Frontal cortex (tissue), 4 donors: ENCODE data around the gene GJA3. TPM values are rescaled to one million over a fixed set of nuclear protein-coding genes. Genes with fewer than 3 reads are reported as not detected.

Source experiments
- DNase-seq, 2 donors: peaks; one replicate each; pipeline ENCODE4 v3.0.0; 2012; ENCODE audit warnings: low spot score in 2 of 2
- FAIRE-seq: peaks from 2 replicates; lab custom pipeline; 2012; peaks lifted over from hg19 to GRCh38; lab: Jason Lieb, UNC
- total RNA-seq: library from RNA; depleted of rRNA; stranded (reverse); fragments of >200 nt; gene quantifications from one replicate; pipeline ENCODE4 v1.2.3, GENCODE V29; 2014
- donor health status: control.
- donor health status: control.
- donor health status: control.

Gene GJA3
- total RNA-seq, 1 donor from 2014 or later = not detected

- DNase-seq (no peak), FAIRE-seq (no peak)
These were observed 29.6 kb downstream of the GJA3 start for GRCh38 chr13:20131057-20131832.

GRCh38 chr13:20130652-20131051 lies 30.2 kb downstream of the GJA3 start:
- no peak for FAIRE-seq
- DNase-seq = no peak

DNA sequence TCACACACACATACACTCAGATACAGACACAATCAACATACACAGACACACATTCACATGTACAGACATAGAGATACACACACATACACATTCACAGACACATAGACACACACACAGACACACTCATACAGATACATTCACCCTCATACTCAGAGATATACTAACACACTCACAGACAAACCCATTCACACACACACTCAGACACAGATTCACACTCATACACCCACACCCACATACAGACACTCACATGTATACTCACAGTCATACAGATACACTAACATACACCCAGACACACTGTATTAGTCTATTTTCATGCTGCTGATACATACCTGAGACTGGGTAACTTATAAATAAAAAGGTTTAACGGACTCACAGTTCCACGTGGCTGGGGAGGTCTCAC lies 30.8 kb downstream of the GJA3 start:
- no peak for FAIRE-seq
- DNase-seq = no peak

DNA sequence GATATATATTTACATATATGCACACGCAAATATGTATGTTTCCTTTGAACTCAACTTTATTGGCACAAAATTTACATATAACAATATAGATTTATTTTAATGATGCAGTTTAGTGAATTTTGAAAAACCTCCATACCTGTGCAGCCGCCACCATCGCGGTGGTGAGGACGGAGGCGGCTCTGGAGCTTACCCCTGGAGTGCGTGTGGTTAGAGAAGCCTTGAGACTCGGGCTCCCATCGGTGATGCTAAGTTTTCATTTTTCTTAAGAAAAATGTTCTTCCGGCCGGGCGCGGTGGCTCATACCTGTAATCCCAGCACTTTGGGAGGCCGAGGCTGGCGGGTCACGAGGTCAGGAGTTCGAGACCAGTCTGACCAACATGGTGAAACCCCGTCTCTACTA lies 31.8 kb downstream of the GJA3 start:
- no peak for DNase-seq
- FAIRE-seq = no peak

DNA sequence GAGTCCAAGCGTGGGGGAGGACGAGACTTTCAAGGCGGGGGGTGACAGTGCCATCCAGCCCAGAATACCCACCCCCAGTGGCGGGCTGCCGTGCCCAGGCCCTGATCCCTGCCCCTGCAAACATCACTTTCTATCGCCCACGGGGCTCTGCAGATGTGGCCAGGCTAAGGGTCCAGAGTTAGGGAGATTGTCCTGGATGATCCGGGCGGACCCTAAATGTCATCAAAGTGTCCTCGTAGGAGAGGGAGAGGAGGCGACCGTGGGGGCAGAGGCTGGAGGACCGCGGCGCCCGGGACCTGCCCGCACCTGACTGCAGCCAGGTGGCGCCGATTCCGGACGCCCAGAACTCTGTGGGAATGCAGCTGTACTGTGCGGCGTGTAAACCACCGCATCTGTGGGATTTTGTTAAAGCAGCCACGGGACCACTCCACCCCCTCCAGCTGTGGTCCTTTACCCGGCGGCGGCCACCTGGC lies 32.4 kb downstream of the GJA3 start:
- no peak for DNase-seq
- no peak for FAIRE-seq

GRCh38 chr13:20127562-20128458 lies 33.0 kb downstream of the GJA3 start:
- FAIRE-seq = no peak
- DNase-seq = peak; percentile 62 to 72

- DNase-seq (no peak), FAIRE-seq (no peak)
These were observed 33.6 kb downstream of the GJA3 start for GRCh38 chr13:20127262-20127561.

DNA sequence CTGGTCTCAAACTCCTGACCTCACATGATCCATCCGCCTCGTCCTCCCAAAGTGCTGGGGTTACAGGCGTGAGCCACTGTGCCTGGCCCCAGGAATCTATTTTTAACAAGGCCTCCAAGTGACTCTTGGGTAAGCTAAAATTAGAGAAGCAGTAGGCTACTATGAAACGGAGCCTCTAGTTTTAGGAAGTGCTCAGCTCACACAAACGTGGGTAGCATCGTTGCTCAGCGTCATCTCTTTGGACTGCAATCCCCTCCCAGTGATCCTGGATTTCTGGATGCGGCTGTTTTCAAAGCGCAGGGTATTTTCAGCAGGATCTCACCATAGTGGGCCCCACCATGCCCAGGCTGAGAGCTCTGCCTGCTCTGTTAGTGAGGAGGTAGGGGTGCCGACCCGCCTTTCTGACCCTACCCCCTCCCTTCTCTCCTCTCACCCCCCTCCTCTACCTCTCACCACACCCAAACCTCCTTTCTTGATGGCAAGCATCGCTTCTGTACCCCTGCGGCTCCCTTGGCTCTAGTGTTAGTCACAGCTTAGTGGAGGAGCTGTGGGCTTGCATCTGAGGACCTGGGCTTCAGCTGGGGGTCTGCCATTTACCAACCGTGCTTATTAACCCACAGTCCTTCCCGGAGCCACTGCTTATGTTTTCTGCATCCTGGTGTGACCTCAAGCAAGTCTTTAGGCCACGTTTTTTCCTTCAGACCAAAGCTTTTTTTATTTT lies 34.2 kb downstream of the GJA3 start:
- no peak for FAIRE-seq
- no peak for DNase-seq

- FAIRE-seq (no peak), DNase-seq (no peak)
These were observed 35.1 kb downstream of the GJA3 start for GRCh38 chr13:20125783-20126165.

- FAIRE-seq = peak; percentile 88
- DNase-seq = no peak
These were observed 35.6 kb downstream of the GJA3 start for GRCh38 chr13:20125129-20125782.

- FAIRE-seq = no peak
- no peak for DNase-seq
These were observed 36.5 kb downstream of the GJA3 start for GRCh38 chr13:20124303-20124702.

GRCh38 chr13:20121159-20121525 lies 39.7 kb downstream of the GJA3 start:
- DNase-seq = no peak
- no peak for FAIRE-seq

- FAIRE-seq (no peak), DNase-seq (no peak)
These were observed 40.9 kb downstream of the GJA3 start for GRCh38 chr13:20119960-20120359.

DNA sequence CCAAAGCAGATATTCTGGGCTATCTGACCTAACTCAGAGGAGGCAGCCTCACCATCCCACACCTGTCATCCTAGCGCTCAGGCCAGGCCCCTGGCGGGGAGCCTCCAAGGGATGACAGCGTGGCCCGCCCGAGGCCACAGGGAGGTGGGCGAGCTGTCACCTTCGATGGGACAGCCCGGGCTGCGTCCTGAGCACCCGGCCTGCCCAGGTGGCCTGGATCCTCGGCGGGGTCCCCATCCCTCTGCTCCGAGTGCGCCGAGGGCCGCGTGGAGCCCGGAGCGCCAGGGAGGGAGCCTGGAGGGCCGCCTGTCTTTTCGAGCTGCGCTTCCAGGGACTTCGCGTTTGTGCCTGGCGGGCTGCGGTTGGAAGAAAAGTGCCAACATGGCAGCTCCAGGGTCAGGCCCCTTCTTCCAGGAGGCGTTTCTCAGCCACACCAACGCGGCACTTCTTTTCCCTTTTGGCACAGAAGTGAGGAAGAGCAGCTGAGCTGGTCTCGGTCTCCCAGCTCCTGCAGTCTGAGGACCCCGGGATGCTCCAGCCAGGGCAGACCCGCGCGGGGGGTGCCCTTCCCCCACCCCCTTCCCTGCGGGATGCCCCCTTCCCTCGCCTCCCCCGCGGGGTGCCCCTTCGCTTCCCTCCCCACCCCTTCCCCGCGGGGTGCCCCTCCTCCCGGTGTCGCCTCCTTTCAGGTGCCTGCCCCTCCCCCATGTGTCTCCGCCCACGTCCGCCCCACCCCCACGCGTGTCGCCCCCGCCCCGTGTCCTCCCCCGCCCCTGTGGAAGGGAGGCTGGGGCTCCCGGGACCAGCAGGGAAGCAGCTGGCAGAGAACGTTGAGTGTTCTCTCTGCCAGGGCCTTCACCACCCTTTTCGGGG lies 42.3 kb downstream of the GJA3 start:
- DNase-seq (peak; percentile 75 to 82), FAIRE-seq (no peak)

DNA sequence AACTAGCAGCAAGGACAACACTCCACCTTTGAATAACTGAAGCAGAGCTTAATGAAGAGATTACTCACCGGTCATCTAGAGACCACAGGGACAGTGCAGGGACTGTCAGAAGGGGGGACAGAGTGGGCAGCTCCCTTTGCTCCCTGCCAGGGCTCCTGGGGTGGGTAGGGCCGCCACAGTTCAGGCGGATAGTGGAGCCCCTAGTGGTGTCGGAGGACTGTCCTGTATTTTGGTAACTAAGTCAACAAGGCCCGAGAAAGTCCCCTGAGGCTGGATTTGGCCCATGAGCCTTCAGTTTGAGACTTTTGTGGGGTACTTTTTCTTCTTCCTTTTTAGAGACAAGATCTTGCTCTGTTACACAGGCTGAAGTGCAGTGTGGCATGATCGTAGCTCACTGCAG lies 44.6 kb downstream of the GJA3 start:
- DNase-seq (no peak), FAIRE-seq (no peak)

GRCh38 chr13:20114066-20114610 lies 46.7 kb downstream of the GJA3 start:
- no peak for FAIRE-seq
- no peak for DNase-seq

- FAIRE-seq (no peak), DNase-seq (no peak)
These were observed 51.8 kb downstream of the GJA3 start for GRCh38 chr13:20109037-20109436.

GRCh38 chr13:20106742-20107141 lies 54.1 kb downstream of the GJA3 start:
- FAIRE-seq = no peak
- no peak for DNase-seq

DNA sequence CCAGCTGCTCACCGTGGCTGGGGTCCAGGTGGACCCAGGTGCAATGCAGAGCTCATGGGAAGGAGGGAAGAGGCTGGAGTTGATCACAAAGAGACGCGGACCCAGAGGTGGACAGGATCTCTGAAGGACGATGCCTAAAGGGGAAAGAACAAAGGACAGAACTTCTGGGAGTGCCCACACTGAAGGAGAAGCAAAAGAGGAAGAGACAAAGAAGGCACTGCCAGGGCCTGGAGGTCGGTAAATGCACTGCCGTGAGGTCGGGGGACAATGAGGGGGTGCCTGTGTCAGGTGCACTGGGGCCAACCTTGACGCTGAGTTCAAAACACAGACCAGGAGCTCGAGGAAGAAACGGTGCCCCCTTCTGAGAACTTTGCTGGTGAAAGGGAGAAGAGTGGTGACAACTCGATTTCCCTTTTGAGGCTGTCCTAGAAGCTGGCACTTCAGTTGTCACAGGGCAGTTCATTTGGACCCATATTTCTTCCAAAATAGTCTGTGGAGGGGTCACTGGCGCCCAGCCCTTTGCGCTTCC lies 55.6 kb downstream of the GJA3 start:
- DNase-seq = no peak
- FAIRE-seq = no peak
